CD8-positive, alpha-beta memory T cell (primary cell): ENCODE data around the gene CHPF2. TPM values are rescaled to one million over a fixed set of nuclear protein-coding genes. Genes with fewer than 3 reads are reported as not detected.
A peak's percentile ranks its signal among the peaks of the same experiment; 100 is the strongest.

ENCODE experiments used
- CTCF ChIA-PET: fragments of 350-600 bp; sonication (Branson Sonifier 250); formaldehyde crosslinking; loops from one replicate; lab custom pipeline; 2021; ENCODE audit warnings: antibody characterized with exemption; lab: Charles Lee
- POLR2A ChIA-PET: fragments of 350-600 bp; sonication (Branson Sonifier 250); formaldehyde crosslinking; loops from one replicate; lab custom pipeline; 2021; ENCODE audit warnings: antibody characterized with exemption; lab: Charles Lee
- DNase-seq, 5 donors: peaks; one replicate each; pipeline versions ENCODE4 v3.0.0 to v3.0.0-alpha.2; 2020 to 2022; ENCODE audit warnings: mixed read lengths in 1 of 5
- H3K27ac ChIP-seq: one replicate; pipeline ENCODE4 v1.7.0; 2013; ENCODE audit warnings: low read depth, mild to moderate bottlenecking, low read length, moderate library complexity
- H3K27me3 ChIP-seq: 2 replicates; pipeline ENCODE4 v1.7.0; 2013; ENCODE audit warnings: low read length, mild to moderate bottlenecking; ENCODE audit not compliant: insufficient read depth, poor library complexity, severe bottlenecking
- H3K36me3 ChIP-seq: 2 replicates; pipeline ENCODE4 v1.7.0; 2013; ENCODE audit warnings: mild to moderate bottlenecking, low read length, moderate library complexity; ENCODE audit not compliant: insufficient read depth
- H3K4me1 ChIP-seq: 2 replicates; pipeline ENCODE4 v1.7.0; 2013; ENCODE audit warnings: mild to moderate bottlenecking, low read length, moderate library complexity; ENCODE audit not compliant: insufficient read depth
- H3K4me3 ChIP-seq: 2 replicates; pipeline ENCODE4 v1.7.0; 2013; ENCODE audit warnings: mild to moderate bottlenecking, low read length
- H3K9me3 ChIP-seq: 2 replicates; pipeline ENCODE4 v1.7.0; 2013; ENCODE audit warnings: mild to moderate bottlenecking, low read length
- H3K27ac Mint-ChIP-seq, 8 donors: one replicate each; pipeline ENCODE4 v1.8.0; 2020 to 2021; ENCODE audit warnings: mixed read lengths in 8 of 8, mild to moderate bottlenecking in 6 of 8, inconsistent platforms in 3 of 8, moderate library complexity in 3 of 8
- H3K27me3 Mint-ChIP-seq, 2 donors: one replicate each; pipeline ENCODE4 v1.8.0; 2020 to 2021; ENCODE audit warnings: mixed read lengths in 2 of 2, mild to moderate bottlenecking in 1 of 2, moderate library complexity in 1 of 2
- H3K36me3 Mint-ChIP-seq, 3 donors: one replicate each; pipeline ENCODE4 v1.8.0; 2020 to 2021; ENCODE audit warnings: mixed read lengths in 3 of 3, inconsistent platforms in 1 of 3, mild to moderate bottlenecking in 1 of 3
- H3K4me1 Mint-ChIP-seq, 3 donors: one replicate each; pipeline ENCODE4 v1.8.0; 2020 to 2021; ENCODE audit warnings: mixed read lengths in 3 of 3, inconsistent platforms in 1 of 3, mild to moderate bottlenecking in 1 of 3
- H3K4me3 Mint-ChIP-seq, 7 donors: one replicate each; pipeline ENCODE4 v1.8.0; 2020 to 2021; ENCODE audit warnings: mixed read lengths in 7 of 7, mild to moderate bottlenecking in 6 of 7, moderate library complexity in 4 of 7, inconsistent platforms in 2 of 7
- H3K9me3 Mint-ChIP-seq, 5 donors: one replicate each; pipeline ENCODE4 v1.8.0; 2020 to 2022; ENCODE audit warnings: mixed read lengths in 5 of 5, mild to moderate bottlenecking in 3 of 5, moderate library complexity in 2 of 5, inconsistent platforms in 1 of 5
- polyA plus RNA-seq: library from polyadenylated mRNA; unstranded; fragments of 300-500 nt; fragmentation: Illumina TruSeq; gene quantifications from one replicate; pipeline ENCODE4 v1.2.3, GENCODE V29; 2021
- total RNA-seq, 2 experiments: library from RNA; stranded (reverse); gene quantifications; one replicate each; pipeline ENCODE4 v1.2.3, GENCODE V29; 2021

The CHPF2 gene
- total and polyA plus RNA-seq, 3 experiments from 2014 or later, result 31.3 to 37.0 (median 36.6) TPM

DNA sequence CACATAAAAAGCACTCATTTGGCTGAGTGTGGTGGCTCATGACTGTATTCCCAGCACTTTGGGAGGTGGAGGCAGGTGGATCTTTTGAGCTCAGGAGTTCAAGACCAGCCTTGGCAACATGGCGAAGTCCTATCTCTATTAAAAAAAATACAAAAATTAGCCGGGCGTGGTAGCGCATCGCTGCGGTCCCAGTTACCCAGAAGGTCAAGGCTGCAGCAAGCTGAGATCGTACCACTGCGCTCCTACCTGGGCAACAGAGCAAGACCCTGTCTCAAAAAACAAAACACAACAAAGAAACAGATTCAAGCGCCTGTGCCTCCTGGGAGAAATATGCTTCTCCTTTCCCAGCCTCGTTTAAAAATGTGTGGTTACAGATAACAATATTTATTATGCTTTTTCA lies 3.0 kb upstream of the CHPF2 start:
- no peaks in the 10 kb centered on the region for H3K27me3 ChIP-seq
- Mint-ChIP-seq H3K9me3 (no peaks in the 10 kb centered on the region), H3K4me3 (peak overlapping the region in 1 of 7 donors; percentile 9), H3K4me1 (peaks cover 55 to 68% (median 61%) of the 10 kb centered on the region in 3 donors), H3K36me3 (peaks cover 0 to 38% (median 8%) of the 10 kb centered on the region in 3 donors), H3K27me3 (no peaks in the 10 kb centered on the region), H3K27ac (no peak overlapping the region)
- peaks cover 47% of the 10 kb centered on the region for H3K4me1 ChIP-seq
- ChIA-PET POLR2A (no interaction called here), CTCF (interaction anchor here (1.3 kb wide), 1 partner anchor 15 kb away, joined by 6 read pairs; no protein-coding TSS in a partner anchor)
- H3K4me3 ChIP-seq, result no peak overlapping the region
- DNase-seq, result no peak
- no peak overlapping the region for H3K27ac ChIP-seq
- H3K9me3 ChIP-seq, result no peaks in the 10 kb centered on the region
- H3K36me3 ChIP-seq, result peaks cover 10% of the 10 kb centered on the region

DNA sequence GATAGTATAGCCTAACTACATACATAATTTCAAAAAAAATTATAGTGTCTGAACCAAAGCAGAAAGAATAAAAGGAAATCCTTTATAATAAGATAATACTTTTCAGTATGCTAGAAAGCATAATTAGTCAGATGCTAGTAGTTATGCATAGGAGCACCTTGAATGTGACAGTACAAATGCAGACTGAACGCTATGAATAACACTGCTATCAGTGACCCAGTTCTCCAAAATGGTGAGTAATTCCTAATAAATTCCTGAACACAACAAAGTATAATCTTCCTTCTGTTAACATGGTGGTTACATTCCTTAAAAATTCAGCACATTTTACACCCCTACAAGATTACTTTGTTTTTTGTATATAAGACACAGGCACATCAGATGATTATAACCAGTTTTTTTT lies 1.2 kb upstream of the CHPF2 start:
- CTCF ChIA-PET, result interaction anchor here (1.5 to 4.7 kb wide), 2 partner anchors 12 to 63 kb away, joined by 3 to 29 read pairs; partner anchors contain the start of gene GBX1
- no peaks in the 10 kb centered on the region for H3K9me3 ChIP-seq

DNA sequence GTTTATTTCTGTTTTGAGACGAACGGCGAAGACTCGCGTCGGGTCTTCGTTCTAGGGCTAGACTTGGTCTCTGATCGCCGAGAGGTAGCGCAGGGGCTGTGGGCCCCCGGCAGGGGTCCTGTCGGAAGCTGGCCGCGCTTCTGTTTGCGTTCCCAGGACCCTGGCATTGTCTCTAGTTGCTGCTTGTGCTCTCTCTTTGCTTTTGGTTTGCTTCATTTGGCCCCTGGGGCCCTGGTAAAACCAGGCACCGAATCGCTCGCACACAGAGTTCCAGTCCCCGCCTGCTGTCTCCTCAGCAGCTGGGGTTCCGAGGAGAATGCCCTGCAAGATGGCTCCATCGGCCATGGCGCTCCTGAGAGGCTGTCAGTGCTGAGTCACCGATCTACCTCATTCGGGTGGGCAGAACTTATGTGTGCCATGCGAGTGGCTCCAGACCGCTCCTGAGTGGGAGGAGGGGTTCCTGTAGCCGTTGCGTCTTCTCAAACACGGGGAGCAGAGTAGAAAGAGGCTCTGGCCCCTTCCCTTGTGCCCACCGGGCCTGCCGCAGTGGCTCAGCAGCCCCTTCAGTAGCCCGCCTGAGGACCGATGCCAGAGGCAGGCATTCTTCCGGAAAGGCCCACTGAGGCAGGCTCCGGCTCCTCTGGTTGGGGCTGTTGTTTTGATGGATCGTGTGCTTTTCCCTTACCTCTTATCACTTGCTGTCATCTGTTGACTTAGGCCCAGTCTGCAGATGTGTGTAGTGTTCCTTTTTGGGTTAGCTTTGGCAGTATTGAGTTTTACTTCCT lies 826 bp downstream of the CHPF2 start:
- POLR2A ChIA-PET, result interaction anchor here (1.0 to 1.4 kb wide), 2 partner anchors 11 to 14 kb away, joined by 4 to 6 read pairs; no protein-coding TSS in a partner anchor
- H3K9me3 ChIP-seq, result no peaks in the 10 kb centered on the region
- no peaks in the 10 kb centered on the region for H3K27me3 Mint-ChIP-seq

More for the DNA sequence above, 1.2 kb upstream of the CHPF2 start:
- POLR2A ChIA-PET, result no interaction called here
- peaks cover 9% of the 10 kb centered on the region for H3K36me3 ChIP-seq
- no peak for DNase-seq
- H3K27me3 Mint-ChIP-seq, result no peaks in the 10 kb centered on the region
- H3K27ac ChIP-seq, result no peak overlapping the region
- H3K4me1 Mint-ChIP-seq, result peaks cover 45 to 66% (median 47%) of the 10 kb centered on the region in 3 donors
- no peak overlapping the region for H3K4me3 ChIP-seq
- no peaks in the 10 kb centered on the region for H3K27me3 ChIP-seq
- peaks cover 35% of the 10 kb centered on the region for H3K4me1 ChIP-seq
- H3K4me3 Mint-ChIP-seq, result peak overlapping the region; percentile 49 to 100 (median 99)
- H3K27ac Mint-ChIP-seq, result peak overlapping the region in 7 of 8 donors; percentile 7 to 99 (median 60)
- peaks cover 0 to 40% (median 2%) of the 10 kb centered on the region in 3 donors for H3K36me3 Mint-ChIP-seq
- no peaks in the 10 kb centered on the region for H3K9me3 Mint-ChIP-seq

DNA sequence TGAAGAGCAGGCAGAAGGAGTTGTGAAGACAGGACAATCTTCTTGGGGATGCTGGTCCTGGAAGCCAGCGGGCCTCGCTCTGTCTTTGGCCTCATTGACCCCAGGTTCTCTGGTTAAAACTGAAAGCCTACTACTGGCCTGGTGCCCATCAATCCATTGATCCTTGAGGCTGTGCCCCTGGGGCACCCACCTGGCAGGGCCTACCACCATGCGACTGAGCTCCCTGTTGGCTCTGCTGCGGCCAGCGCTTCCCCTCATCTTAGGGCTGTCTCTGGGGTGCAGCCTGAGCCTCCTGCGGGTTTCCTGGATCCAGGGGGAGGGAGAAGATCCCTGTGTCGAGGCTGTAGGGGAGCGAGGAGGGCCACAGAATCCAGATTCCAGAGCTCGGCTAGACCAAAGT lies 1.5 kb downstream of the CHPF2 start:
- no peaks in the 10 kb centered on the region for H3K9me3 ChIP-seq
- no peaks in the 10 kb centered on the region for H3K27me3 ChIP-seq
- no peaks in the 10 kb centered on the region for H3K27me3 Mint-ChIP-seq
- no peak for DNase-seq
- H3K4me1 Mint-ChIP-seq, result peaks cover 30 to 53% (median 33%) of the 10 kb centered on the region in 3 donors
- H3K27ac Mint-ChIP-seq, result peak overlapping the region; percentile 94 to 100 (median 99)
- H3K27ac ChIP-seq, result peak overlapping the region; percentile 96
- H3K4me3 ChIP-seq, result peak overlapping the region; percentile 89
- H3K4me3 Mint-ChIP-seq, result peak overlapping the region; percentile 98 to 100 (median 100)
- H3K36me3 ChIP-seq, result peaks cover 9% of the 10 kb centered on the region
- no peaks in the 10 kb centered on the region for H3K9me3 Mint-ChIP-seq
- H3K36me3 Mint-ChIP-seq, result peaks cover 0 to 53% (median 2%) of the 10 kb centered on the region in 3 donors
- CTCF ChIA-PET, result interaction anchor here (4.7 kb wide), 1 partner anchor 9 kb away, joined by 29 read pairs; no protein-coding TSS in a partner anchor
- POLR2A ChIA-PET, result no interaction called here
- peaks cover 22% of the 10 kb centered on the region for H3K4me1 ChIP-seq

More for the DNA sequence above, 826 bp downstream of the CHPF2 start:
- Histone ChIP-seq H3K27me3 (no peaks in the 10 kb centered on the region), H3K36me3 (peaks cover 9% of the 10 kb centered on the region), H3K4me3 (peak overlapping the region; percentile 89), H3K4me1 (peaks cover 26% of the 10 kb centered on the region), H3K27ac (peak overlapping the region; percentile 96)
- peak; percentile 51 to 82 (median 59) for DNase-seq
- Mint-ChIP-seq H3K36me3 (peaks cover 0 to 48% (median 2%) of the 10 kb centered on the region in 3 donors), H3K9me3 (no peaks in the 10 kb centered on the region), H3K27ac (peak overlapping the region; percentile 94 to 100 (median 99)), H3K4me1 (peaks cover 32 to 55% (median 33%) of the 10 kb centered on the region in 3 donors), H3K4me3 (peak overlapping the region; percentile 98 to 100 (median 100))
- CTCF ChIA-PET, result interaction anchor here (1.5 to 4.7 kb wide), 2 partner anchors 10 to 65 kb away, joined by 3 to 29 read pairs; partner anchors contain the start of gene GBX1

DNA sequence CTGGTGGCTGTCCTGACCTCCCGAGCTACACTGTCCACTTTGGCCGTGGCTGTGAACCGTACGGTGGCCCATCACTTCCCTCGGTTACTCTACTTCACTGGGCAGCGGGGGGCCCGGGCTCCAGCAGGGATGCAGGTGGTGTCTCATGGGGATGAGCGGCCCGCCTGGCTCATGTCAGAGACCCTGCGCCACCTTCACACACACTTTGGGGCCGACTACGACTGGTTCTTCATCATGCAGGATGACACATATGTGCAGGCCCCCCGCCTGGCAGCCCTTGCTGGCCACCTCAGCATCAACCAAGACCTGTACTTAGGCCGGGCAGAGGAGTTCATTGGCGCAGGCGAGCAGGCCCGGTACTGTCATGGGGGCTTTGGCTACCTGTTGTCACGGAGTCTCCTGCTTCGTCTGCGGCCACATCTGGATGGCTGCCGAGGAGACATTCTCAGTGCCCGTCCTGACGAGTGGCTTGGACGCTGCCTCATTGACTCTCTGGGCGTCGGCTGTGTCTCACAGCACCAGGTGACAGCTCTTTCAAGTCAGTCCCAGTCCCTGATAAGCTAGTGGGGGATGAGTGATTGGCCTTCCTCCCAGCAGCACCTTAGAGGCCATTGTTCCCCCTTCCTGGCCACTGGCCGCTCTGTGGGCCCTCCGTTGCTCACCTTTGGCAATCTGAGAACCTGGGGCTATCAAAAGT lies 3.0 kb downstream of the CHPF2 start:
- peak overlapping the region in 1 of 8 donors; percentile 26 for H3K27ac Mint-ChIP-seq
- ChIA-PET CTCF (interaction anchor here (1.9 to 4.7 kb wide), 2 partner anchors 8 to 11 kb away, joined by 6 to 29 read pairs; no protein-coding TSS in a partner anchor), POLR2A (no interaction called here)

DNA sequence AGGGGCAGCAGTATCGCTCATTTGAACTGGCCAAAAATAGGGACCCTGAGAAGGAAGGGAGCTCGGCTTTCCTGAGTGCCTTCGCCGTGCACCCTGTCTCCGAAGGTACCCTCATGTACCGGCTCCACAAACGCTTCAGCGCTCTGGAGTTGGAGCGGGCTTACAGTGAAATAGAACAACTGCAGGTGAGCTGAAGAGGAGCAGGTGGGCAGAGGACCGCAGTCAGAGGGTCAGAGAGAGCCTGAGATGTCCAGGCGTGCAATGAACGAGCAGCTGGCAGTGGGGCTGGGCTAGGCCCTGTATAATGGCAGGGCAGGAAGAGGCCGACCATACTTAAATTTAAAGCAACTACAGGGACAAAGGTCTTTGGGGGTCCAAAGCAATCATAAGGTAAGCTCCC lies 4.1 kb downstream of the CHPF2 start:
- no peaks in the 10 kb centered on the region for H3K27me3 Mint-ChIP-seq
- H3K4me3 Mint-ChIP-seq, result peak overlapping the region in 2 of 7 donors; percentile 64 to 75
- no peaks in the 10 kb centered on the region for H3K9me3 ChIP-seq
- H3K4me1 ChIP-seq, result peaks cover 21% of the 10 kb centered on the region
- no peaks in the 10 kb centered on the region for H3K27me3 ChIP-seq
- H3K27ac ChIP-seq, result no peak overlapping the region
- ChIA-PET POLR2A (interaction anchor here (1.7 kb wide), 1 partner anchor 9 kb away, joined by 8 read pairs; the partner anchor contains the start of gene ABCF2), CTCF (interaction anchor here (0.6 to 1.9 kb wide), 4 partner anchors 8 to 14 kb away, joined by 3 to 6 read pairs (median 4); no protein-coding TSS in a partner anchor)
- H3K9me3 Mint-ChIP-seq, result peaks cover 0 to 2% (median 0%) of the 10 kb centered on the region in 5 donors
- peaks cover 0 to 64% (median 2%) of the 10 kb centered on the region in 3 donors for H3K36me3 Mint-ChIP-seq
- peak overlapping the region in 2 of 8 donors; percentile 41 to 76 for H3K27ac Mint-ChIP-seq
- peaks cover 9% of the 10 kb centered on the region for H3K36me3 ChIP-seq
- no peak for DNase-seq
- no peak overlapping the region for H3K4me3 ChIP-seq
- peaks cover 30 to 49% (median 33%) of the 10 kb centered on the region in 3 donors for H3K4me1 Mint-ChIP-seq

More for the DNA sequence above, 3.0 kb downstream of the CHPF2 start:
- Histone ChIP-seq H3K27me3 (no peaks in the 10 kb centered on the region), H3K36me3 (peaks cover 9% of the 10 kb centered on the region), H3K27ac (no peak overlapping the region), H3K9me3 (no peaks in the 10 kb centered on the region), H3K4me1 (peaks cover 22% of the 10 kb centered on the region), H3K4me3 (no peak overlapping the region)
- Mint-ChIP-seq H3K9me3 (peaks cover 0 to under 1% (median 0%) of the 10 kb centered on the region in 5 donors), H3K36me3 (peaks cover 0 to 63% (median 2%) of the 10 kb centered on the region in 3 donors), H3K27me3 (no peaks in the 10 kb centered on the region), H3K4me3 (peak overlapping the region in 3 of 7 donors; percentile 23 to 64 (median 32)), H3K4me1 (peaks cover 30 to 53% (median 33%) of the 10 kb centered on the region in 3 donors)
- no peak for DNase-seq
